Dedifferentiated amniotic fluid mesenchymal stem cell (primary cell): Measurements from ENCODE around the gene CDK16.

Experiments used
- DNase-seq: peaks from one replicate; pipeline ENCODE4 v3.0.0-alpha.2; 2016; ENCODE audit errors: extremely low spot score

The CDK16 gene

DNA sequence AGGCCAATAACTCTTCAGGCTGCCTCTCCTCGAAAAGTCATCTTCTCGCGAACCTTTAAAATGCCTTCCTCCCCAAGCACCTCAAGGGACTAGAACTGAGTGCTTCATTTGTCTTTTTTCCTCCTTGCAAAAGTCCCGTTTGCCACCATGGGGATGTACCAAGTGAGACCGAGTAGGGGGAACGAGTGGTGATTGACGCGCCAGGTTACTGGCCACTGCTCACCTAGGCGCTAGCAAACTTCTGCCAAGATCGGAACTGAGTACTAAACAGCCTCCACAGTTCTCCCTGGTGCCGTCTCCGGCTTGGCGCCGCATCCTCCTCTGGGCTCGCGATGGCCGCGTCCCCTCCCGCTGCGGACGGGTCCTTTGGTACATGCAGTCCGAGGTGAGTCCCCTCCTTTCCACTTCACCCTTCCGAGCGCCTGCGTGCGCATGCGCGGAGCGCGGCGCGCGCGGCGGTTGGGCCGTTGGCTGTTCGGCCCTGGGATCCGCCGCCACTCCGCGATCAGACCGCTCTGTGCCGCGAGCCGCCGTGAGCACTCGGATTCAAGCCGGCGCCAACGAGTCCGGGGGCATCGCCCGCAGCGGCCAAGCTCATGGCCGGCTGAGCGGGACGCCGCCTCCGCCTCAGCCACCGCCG lies at the start of gene CDK16:
Gene CDK16, plus strand, starts transcription at position 402 of the 640 bp plus-strand sequence. CDS start 4,877 bp downstream, outside the sequence.
- DNase-seq = peak; percentile 68

DNA sequence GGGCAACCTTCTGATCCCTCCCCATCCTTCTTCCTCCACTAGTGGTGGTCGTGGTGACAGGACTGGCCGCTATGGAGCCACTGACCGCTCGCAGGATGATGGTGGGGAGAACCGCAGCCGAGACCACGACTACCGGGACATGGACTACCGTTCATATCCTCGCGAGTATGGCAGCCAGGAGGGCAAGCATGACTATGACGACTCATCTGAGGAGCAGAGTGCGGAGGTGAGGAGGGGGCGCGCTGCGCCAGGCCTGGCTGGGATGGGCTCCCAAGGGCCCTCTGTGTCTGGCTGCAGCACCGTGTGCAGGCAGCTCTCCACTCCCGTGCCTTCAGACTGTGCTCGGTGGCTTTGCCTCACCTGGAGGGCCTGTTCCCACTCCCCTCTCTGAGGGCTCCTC lies 49.2 kb upstream of the CDK16 start:
- DNase-seq = no peak

DNA sequence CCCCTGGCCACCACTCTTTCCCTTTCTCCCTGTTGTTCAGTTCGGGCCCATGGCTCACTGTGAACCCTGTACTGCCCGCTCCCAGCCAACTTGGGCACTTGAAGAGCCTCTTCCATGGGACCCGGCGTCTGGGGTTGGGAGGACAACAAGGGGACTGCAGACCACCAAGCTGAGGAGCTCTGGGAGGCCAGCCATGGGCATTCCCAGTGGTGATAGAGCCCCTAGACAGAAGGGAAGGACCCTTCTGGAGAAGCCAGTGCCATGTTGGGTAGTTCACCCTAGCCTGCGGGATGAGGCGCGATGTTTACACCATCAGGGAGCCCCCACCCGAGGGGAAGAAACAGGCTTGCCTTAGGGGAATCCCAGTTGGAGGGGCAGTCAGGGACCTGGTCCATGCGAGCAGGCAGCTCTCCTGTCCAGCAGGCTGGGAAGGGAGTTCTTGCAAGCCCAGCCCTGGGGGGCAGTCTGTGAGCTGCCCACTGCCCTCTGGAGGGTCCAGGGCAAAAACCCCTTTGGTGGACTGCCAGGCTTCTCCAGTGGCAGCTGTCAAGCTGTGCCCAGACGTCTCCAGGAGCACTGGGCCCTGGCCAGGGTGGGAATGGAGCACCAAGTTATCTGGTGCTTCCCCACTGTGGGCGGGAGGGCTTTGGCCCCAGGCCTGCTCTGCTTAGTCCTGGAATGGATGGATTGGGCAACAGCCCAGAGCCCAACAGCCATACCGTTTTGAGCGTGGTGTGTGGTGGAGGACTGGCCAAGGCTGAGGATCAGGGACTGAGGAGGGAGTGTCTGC lies 48.6 kb upstream of the CDK16 start:
- no peak for DNase-seq

DNA sequence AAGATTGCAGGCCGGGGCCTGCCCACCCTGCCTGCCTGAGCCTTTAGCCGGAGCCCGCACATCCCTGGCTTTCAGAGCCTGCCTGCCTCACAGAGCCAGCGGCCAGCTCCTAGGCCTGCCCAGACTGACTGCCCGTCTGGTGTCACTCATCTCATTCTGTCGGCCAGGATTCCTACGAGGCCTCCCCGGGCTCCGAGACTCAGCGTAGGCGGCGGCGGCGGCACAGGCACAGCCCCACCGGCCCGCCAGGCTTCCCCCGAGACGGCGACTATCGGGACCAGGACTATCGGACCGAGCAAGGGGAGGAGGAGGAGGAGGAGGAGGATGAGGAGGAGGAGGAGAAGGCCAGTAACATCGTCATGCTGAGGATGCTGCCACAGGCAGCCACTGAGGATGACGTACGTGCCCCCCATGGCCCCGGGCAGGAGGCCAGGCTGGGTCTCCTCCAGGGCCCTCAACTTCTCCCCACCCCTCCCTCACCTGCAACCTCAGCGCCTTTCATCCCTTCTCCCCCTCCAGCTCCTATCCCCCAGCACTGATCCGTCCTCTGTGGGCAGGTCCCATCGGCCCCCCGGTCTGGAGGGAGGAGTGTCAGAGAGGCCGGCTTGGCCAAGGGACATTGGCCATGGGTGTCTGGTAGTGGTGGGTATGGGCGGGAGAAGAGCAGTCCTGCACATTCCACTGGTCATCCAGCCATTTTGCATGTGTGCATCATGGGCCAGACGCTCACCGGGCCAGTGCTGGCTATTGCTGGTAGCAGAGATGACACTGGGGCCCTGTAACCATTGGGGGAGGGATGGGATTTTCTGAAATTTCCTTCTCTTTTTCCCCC lies 47.4 kb upstream of the CDK16 start:
- DNase-seq = no peak

DNA sequence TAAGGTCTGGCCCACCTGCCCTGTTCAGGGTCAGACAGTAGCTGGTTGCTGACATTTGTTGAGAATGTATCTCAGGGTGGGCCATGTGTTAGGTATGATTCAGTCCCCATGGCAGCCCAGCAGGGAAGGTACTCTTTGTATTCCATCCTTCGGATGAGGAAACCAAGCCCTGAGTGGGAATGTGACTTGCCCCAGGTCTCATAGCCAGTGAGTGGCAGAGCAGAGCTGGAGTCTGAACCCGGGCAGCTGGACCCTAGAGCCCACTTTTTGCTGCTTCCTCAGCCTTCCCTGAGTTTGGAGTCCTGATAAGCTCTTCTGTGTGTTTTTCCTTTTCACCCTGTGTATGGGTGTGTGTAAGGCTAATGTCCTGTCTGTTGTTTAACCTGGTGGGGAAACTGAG lies 46.5 kb upstream of the CDK16 start:
- DNase-seq = no peak

- no peak for DNase-seq
Measured at GRCh38 chrX:47172549-47172948, 45.9 kb upstream of the CDK16 start.

DNA sequence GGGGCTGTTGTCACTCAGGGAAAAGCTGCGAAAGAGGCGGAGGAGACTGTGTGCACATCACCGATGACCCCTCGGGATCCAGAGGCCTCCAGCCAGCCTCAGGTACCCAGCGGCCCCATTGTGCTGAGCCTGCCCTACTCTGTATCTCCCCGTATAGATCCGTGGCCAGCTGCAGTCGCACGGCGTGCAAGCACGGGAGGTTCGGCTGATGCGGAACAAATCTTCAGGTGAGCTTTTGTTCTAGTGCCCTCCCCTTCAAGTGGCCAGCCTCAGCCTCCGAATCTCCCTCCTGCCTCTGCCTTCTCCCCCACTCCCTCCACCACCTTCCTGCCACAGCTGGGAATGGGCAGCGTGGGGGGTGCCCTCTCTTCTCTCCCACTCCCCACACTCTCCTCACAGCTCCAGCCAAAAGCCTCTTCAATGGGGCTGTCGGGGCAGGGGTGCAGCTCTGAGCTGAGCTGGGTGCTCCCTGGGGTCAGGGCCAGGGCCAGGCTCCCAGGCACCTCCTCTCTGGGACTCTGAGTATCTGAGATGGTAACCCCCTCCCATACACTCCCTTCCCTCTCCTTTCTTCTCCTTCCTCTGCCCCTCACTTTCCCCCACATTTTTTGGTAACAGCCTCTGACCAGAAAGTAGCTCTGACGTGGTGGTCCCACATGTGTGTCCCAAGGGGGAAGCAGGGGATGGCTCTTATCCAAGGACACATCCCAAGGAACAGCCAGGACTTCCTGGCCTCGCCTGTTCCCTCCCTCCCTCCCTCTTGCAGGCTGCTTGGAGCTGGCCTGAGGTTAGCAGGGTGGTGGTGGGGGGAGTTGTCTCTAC lies 45.3 kb upstream of the CDK16 start:
- DNase-seq = no peak

DNA sequence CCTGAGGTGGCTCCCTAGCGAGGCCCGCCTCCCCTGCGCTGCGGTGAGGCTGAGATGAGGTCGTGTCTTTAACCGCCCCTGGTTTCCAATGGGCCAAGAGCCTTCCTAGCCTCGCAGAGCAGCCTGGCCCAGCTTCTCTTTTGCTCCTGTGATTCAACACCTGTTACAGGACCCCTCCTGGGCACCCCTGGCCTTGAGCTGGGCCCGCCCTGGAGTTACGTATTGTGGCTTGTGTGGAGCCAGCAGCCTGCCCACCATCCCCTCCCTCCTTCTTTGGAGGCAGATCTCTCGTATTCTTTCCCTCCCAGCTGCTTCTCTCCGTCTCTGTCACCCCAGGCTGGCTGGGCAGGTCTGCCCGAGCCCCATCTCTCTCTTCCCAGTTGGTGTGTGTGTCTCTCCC lies 44.1 kb upstream of the CDK16 start:
- no peak for DNase-seq

- DNase-seq = no peak
Measured at GRCh38 chrX:47174846-47175587, 43.5 kb upstream of the CDK16 start.

- DNase-seq = no peak
Measured at GRCh38 chrX:47175588-47175980, 42.9 kb upstream of the CDK16 start.

GRCh38 chrX:47176101-47176740 lies 42.3 kb upstream of the CDK16 start:
- DNase-seq = no peak

- no peak for DNase-seq
Measured at GRCh38 chrX:47177079-47177478, 41.4 kb upstream of the CDK16 start.

GRCh38 chrX:47178337-47178736 lies 40.1 kb upstream of the CDK16 start:
- DNase-seq = no peak

GRCh38 chrX:47179221-47179927 lies 39.1 kb upstream of the CDK16 start:
- no peak for DNase-seq

GRCh38 chrX:47179928-47180255 lies 38.6 kb upstream of the CDK16 start:
- no peak for DNase-seq

GRCh38 chrX:47180346-47180745 lies 38.1 kb upstream of the CDK16 start:
- no peak for DNase-seq

DNA sequence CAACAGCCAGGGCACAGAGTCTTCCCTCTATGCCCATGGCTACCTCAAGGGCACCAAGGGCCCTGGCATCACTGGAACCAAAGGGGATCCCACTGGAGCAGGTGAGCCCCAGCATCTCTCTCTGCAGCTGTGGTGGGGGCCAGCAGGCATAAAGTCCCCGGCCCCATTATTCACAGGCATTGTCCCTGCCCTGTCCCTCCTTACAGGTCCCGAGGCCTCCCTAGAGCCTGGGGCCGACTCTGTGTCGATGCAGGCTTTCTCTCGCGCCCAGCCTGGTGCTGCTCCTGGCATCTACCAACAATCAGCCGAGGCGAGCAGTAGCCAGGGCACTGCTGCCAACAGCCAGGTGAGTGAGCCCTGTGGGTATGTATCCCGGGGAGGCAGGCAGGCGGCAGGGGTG lies 37.2 kb upstream of the CDK16 start:
- DNase-seq = no peak

DNA sequence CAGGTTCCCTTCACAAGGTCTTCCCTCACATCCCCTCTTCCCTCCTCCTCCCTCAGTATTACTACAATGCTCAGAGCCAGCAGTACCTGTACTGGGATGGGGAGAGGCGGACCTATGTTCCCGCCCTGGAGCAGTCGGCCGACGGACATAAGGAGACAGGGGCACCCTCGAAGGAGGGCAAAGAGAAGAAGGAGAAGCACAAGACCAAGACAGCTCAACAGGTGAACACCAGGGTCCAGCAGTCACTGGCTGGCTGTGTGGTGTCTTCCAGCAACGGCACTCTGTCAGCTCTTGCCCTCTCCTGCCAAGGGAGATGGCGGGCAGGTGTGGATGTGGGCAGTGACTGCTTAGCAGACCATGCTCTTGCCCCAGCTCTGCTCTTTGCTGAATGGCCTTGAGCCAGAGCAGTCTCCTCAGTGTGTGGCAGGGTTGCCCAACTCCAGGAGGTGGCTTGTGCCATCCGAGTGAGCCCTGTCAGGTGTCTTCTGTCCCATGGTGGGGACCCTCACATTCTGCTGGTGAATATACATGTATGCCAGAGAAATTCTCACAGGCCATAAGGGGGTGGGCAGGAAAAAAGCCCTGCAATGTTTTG lies 36.3 kb upstream of the CDK16 start:
- DNase-seq = no peak

GRCh38 chrX:47184486-47184885 lies 34.0 kb upstream of the CDK16 start:
- no peak for DNase-seq

DNA sequence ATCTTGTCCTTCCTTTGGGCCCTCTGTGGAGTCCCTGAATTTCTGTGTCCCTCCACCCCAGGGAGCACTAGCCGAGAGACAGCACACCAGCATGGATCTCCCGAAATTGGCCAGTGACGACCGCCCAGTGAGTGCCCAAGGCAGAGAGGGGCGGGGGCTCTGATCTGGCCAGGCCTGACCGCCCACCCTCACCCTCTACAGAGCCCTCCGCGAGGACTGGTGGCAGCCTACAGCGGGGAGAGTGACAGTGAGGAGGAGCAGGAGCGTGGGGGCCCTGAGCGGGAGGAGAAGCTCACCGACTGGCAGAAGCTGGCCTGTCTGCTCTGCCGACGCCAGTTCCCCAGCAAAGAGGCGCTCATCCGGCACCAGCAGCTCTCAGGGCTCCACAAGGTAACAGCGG lies 33.2 kb upstream of the CDK16 start:
- no peak for DNase-seq
